ENCODE measurements around the gene CAPRIN2. TPM values are rescaled to one million over a fixed set of nuclear protein-coding genes. Genes with fewer than 3 reads are reported as not detected.

CAPRIN2 gene
- total RNA-seq, 4 donors from 2014 or later, result 12.1 to 29.0 (median 16.2) TPM

- intact Hi-C loops (cut with DNase I; ENCODE audit: low total_unique reads), result no loop called here
- H3K4me3 ChIP-seq (ENCODE audit: low read depth, poor library complexity, severe bottlenecking), result no peak overlapping the region
- WGBS, 2 donors, result 83 to 95% methylated on average over 4 of the region's 4 CpGs
- no peak for DNase-seq (ENCODE audit: low spot score in 2 of 2)
- TF ChIP-seq POLR2A (IDR thresholded peaks at IDR 0.05) (no peak), CTCF (IDR thresholded peaks at IDR 0.05) (no peak)
Observed at GRCh38 chr12:30661210-30661609, 93.5 kb downstream of the CAPRIN2 start.

Other genes with a start within 250 kb of the CAPRIN2 start
- 10 to 100 TPM; 17.0 to 29.2 (median 21.3) TPM for gene IPO8, start 59.1 kb downstream of the CAPRIN2 start, total RNA-seq
- 1 to 10 TPM; 1.3 to 5.4 (median 2.2) TPM for gene TSPAN11, start 171.8 kb upstream of the CAPRIN2 start, total RNA-seq